GM21737 (cell line): ENCODE results near the gene NXPH2.

Experiments
- ATAC-seq: cut with Tn5 transposase; IDR thresholded peaks from one replicate; pipeline ENCODE4 v1.9.1; 2021; ENCODE audit warnings: mild to moderate bottlenecking, moderate library complexity; ENCODE audit not compliant: unreplicated experiment

Gene NXPH2

GRCh38 chr2:138640921-138641676, 139.1 kb downstream of the NXPH2 start:
- no peak for ATAC-seq

- no peak for ATAC-seq
Measured at GRCh38 chr2:138637686-138638085, 142.5 kb downstream of the NXPH2 start.

DNA sequence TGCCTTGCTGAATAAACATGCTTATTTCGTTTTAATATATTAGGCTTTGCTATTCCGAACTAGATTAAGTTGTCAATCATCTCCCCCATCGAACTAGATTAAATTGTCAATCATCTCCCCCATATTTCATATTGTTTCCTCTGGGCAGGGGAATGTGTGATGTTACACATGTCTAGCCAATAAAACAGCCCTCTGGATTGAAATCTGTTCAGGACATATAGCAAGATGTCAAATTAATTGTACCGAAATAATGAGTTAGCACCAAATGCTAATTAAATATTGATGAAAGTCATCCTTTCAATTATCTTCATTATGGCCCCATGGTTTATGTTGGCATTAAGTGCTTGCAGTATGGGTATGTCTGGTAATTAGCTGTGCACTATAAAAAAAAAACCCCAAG, 143.1 kb downstream of the NXPH2 start:
- no peak for ATAC-seq

GRCh38 chr2:138633049-138633448, 147.1 kb downstream of the NXPH2 start:
- ATAC-seq: no peak

DNA sequence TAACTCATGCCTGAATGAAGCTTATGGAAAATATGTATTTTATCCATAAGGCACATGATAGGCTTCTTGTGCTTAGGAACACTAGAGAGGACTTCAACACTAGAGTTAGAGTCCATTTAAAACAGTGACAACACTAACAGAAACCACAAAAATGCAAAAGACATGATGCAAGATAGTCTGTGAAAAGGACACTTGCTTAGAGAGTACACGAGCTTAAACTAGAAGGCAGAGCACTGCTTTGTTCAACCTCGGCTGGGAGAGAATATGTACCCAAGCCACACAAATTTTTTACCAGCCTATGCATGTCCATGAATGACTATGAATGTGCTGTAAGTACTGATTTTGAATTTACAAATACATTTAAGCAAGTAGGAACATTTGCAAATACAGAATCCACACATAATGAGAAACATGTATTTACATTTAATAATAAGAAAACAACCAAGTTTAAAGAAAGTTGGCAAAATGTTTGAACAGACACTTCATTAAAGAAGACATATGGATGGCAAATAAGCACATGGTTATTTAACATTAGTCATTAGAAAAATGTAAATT, 148.0 kb downstream of the NXPH2 start:
- ATAC-seq: no peak

DNA sequence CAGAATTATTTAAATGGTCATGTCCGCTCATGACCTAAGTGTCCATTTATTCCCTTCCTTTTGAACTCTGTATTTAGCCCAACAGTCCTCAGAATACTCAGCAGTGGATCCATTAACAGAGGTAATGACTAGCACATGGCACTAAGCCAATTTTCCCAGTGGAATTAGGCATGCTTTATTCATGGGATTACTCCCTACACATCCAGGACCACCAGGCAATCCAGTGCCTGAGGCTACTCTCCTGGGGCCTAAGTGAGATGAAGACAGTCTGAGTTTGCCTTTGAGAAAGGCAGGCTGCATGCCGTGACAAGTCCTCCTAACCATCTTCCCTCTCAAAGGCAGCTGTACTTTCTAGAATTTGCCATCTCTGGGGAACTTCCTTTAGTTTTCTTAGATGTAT, 150.0 kb downstream of the NXPH2 start:
- ATAC-seq: no peak

GRCh38 chr2:138626148-138626547, 154.0 kb downstream of the NXPH2 start:
- no peak for ATAC-seq

DNA sequence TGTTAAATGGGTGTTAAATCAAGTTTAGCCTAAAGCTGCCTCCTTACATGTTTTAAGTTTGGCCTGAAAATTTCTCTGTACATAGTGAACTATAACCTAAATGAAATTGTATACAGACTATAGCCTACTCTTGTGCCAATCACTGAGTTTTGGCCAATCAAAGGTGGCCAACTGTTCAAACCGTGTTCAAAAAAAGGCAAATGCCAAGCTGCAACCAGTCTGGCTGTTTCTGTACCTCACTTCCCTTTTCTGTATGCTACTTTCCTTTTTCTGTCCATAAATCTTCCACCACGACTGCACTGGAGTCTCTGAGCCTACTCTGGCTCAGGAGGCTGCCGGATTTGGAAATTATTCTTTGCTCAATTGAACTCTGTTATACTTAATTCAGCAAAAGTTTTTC, 157.6 kb downstream of the NXPH2 start:
- ATAC-seq: no peak

GRCh38 chr2:138621139-138621538, 159.1 kb downstream of the NXPH2 start:
- ATAC-seq: no peak

DNA sequence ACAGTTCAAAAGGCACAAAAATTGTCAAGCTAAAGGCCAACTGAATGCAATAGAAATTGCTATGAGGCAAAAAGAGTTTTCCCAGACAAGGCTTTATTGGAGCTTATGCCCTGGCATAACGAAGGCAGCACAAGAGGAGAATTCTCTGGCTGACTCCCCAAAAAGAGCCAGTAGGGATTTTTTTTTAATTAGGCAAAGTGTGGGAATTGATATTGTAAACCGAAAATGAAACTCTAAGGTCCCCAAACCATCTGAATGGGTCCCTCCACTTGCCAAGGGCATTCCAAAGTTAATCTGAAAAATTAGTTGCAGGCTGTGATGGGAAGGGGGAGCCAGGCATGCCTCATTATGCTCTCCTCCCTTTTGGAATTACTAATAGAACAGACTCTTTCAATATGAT, 159.8 kb downstream of the NXPH2 start:
- ATAC-seq: no peak
